DMS53 treated with DMSO at 0.1 percent for 48 hours (cell line): ENCODE measurements around the gene ZKSCAN2.
A peak's percentile ranks its signal among the peaks of the same experiment; 100 is the strongest.

Source experiments
- DNase-seq: peaks from one replicate; lab custom pipeline; 2025; ENCODE audit not compliant: unreplicated experiment; lab: John Stamatoyannopoulos, UW

Gene ZKSCAN2

DNA sequence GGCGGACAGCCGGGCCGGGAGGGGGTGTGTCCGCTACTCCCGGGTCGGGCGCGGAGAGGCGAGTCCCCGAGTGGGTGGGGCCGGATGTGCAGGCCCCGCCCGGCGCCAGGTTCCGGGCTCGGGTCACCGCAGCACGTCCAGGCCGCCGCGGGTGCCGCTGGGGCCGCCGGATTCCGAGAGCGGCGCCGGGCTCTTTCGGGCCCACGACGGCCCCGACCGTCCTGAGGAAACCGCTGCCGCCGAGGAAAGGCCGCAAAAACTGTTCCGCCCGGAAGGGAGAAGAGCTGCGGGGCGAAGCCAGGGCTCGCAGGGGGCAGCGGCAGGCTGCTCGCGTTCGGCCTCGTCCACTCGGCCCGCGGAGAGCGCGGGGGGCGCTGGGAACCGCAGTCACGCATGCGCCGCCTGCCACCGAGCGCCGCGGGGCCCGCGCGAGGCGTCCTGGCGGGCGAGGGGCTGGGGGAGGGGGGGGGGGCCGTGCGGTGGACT lies at the start of gene ZKSCAN2:
Gene ZKSCAN2 (minus strand): TSS at position 376 of the 486 bp plus-strand sequence. CDS start 718 bp downstream, outside the sequence.
- peak; percentile 71 for DNase-seq

- no peak for DNase-seq
Measured at GRCh38 chr16:25299792-25300590, 42.3 kb upstream of the ZKSCAN2 start.

GRCh38 chr16:25298165-25298872 lies 40.7 kb upstream of the ZKSCAN2 start:
- peak; percentile 12 for DNase-seq

GRCh38 chr16:25297151-25297787 lies 39.6 kb upstream of the ZKSCAN2 start:
- no peak for DNase-seq

- DNase-seq: no peak
Measured at GRCh38 chr16:25291580-25291979, 33.9 kb upstream of the ZKSCAN2 start.

GRCh38 chr16:25289466-25289865 lies 31.8 kb upstream of the ZKSCAN2 start:
- DNase-seq: no peak

- no peak for DNase-seq
Measured at GRCh38 chr16:25279491-25279890, 21.8 kb upstream of the ZKSCAN2 start.

- DNase-seq: no peak
Measured at GRCh38 chr16:25271421-25271820, 13.8 kb upstream of the ZKSCAN2 start.

- DNase-seq: no peak
Measured at GRCh38 chr16:25270577-25270976, 12.9 kb upstream of the ZKSCAN2 start.

DNA sequence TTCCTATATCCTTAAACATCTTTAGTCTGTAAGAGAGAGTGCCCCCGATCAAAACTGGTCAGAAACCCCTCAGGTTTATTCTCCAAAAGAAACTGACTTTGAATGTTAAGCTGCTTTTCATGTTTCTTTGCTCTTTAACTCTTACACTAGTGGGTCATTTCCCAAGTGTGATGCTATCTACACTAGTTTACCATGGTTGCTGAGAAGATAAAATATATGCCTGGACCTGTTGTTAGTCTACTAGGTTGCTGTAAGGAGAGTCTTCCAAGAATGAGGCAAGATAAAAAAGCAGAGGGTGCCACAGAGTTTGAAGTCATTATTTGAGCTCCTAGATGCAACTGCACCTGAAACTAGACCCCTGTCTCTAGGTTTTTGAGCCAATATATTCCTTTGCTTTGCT lies 12.2 kb upstream of the ZKSCAN2 start:
- DNase-seq: no peak

GRCh38 chr16:25265968-25266367 lies 8.3 kb upstream of the ZKSCAN2 start:
- no peak for DNase-seq

DNA sequence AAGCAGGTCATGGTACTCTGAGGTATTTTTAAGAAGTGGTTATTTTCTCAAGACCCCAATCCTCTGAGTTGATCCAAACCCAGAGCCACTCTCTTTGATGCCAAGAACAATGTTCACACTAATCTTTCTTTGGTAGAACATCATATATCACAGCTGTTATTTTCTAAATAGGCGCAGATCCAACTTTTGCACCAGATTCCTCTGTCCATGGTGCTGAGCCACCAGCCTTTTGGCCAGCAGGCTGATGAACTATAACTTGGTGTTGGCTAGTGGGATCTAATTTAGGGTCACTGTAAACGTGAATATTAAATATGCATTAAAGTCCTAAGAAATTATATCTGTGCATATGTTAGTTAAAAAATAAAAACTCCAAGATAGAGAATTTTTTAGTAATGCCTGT lies 7.0 kb upstream of the ZKSCAN2 start:
- DNase-seq: no peak

- no peak for DNase-seq
Measured at GRCh38 chr16:25260416-25260815, 2.8 kb upstream of the ZKSCAN2 start.

DNA sequence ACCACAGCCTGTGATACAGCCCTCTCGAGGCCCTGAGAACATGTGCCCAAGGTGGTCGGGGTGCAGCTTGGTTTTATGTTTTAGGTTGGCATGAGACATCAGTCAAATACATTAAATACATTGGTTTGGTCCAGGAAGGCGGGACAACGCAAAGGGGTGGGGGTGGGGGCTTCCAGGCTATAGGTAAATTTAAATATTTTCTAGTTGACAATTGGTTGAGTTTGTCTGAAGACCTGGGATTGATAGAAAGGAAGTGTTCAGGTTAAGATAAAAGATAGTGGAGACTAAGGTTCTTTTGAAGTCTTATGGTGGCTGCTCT lies 1.2 kb upstream of the ZKSCAN2 start:
- DNase-seq: no peak

DNA sequence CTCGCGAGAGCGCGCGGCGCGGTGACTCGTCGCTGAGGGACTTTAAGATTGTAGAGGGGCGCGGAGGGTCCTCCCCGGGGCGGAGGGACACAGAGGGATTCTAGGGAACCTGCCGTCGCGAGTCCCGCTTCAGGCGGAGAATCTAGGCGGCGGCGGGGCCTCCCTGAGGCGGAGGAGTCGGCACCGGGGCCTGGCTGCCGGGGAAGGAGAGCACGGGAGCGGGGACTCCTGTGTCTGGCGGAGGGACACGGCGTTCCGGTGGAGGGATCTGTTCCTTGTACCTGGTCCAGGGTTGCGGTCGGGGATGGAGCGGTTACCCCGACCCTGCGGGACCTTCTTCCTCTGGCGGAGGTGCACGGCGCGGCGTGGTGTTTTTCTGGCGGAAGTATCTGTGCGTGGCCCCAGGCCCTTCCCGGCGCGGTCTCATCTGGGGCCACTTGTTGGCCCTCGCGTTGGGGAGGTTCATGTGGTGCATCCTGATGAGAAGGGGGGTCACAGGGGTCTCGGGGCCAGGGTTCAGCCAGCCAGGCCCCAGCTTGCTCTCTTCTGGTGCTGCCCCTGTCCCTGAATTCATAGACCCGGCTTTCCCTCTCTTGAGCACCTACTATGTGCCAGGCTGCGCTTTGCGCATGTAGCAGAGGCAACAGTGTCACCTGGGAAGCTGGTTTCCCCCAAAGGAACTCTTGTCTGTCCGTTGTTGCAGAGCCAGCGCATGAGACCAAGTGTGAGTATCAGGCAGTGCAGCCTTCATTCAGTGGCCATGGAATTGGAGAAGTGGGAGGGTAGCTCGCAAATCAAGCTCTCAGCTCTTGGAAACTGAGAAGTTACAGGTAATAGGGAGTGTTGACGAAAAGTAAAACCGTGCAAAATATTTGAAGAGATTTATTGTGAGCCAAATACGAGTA lies 563 bp upstream of the ZKSCAN2 start:
- DNase-seq: peak; percentile 60

DNA sequence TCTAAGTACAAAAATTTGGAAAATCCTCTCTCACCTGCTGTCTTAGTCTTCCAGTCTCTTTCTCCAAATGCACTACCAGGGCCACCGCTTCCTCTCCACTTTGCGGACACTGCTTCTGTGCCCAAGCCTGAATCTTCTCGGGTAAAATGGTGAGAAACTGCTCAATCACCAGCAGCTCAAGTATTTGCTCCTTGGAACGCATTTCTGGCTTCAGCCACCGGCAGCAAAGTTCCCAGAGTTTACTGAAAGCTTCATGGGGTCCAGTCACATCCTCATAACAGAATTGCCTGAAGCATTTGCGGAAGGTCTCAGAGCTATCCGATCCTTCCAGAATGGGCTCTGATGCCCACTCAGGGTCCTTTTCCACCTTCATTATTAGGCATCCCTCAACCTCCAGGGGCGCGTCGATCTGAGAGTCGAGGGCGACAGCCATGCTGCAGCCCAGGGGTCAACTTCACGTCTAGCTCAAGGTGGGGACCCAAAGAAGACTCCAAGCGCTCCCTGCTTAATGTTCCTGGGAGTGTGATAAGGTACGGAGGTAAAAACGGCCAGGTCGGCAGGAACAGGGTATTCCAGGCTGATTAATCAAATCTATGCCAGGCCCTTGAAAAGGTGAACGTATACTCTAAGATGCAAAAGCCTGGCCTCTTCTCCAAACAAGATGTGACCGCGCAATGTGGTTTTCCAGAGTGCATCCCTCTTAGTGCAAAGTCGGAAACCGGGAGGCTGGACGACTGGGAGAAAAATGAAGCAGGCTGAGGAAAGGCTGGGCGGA lies 763 bp downstream of the ZKSCAN2 start:
- DNase-seq: no peak

GRCh38 chr16:25253322-25253721 lies 4.3 kb downstream of the ZKSCAN2 start:
- no peak for DNase-seq

DNA sequence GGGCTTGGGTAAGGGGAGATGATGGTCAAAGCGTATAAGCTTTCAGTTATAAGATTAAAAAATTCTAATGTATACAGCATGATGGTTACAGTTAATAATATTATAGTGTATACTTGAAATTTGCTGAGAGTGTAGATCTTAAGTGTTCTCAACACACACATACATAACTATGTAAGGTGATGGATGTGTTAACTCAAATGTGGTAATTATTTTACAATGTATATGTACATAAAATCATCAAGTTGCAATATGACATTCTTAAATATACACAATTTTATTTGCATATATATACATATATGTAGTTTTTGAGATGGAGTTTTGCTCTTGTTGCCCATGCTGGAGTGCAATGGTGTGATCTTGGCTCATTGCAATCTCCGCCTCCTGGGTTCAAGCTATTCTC lies 7.2 kb downstream of the ZKSCAN2 start:
- DNase-seq: no peak

DNA sequence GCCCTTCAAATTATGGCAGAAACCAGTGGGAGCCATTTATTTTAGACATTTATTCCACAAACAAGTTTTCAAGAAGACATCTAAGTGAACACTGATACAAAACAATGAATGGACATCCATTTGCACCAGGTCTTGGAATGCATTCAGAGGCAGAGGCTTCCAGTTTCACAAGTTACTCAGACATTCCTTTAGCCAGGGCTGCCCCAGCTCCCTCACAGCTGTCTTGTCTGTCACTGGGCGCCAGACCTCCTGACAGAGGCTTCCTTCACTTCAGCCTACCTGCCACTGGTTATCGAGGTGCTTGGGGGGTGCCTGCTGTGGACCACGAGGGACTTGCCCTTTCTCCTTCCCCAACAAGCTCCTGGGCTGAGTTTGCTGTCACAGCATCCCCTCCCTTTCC lies 21.7 kb downstream of the ZKSCAN2 start:
- DNase-seq: no peak

GRCh38 chr16:25228372-25228771 lies 29.3 kb downstream of the ZKSCAN2 start:
- DNase-seq: no peak
